Measurements from ENCODE around the gene ATP1A1.

- TF ChIP-seq, protein P1, sequence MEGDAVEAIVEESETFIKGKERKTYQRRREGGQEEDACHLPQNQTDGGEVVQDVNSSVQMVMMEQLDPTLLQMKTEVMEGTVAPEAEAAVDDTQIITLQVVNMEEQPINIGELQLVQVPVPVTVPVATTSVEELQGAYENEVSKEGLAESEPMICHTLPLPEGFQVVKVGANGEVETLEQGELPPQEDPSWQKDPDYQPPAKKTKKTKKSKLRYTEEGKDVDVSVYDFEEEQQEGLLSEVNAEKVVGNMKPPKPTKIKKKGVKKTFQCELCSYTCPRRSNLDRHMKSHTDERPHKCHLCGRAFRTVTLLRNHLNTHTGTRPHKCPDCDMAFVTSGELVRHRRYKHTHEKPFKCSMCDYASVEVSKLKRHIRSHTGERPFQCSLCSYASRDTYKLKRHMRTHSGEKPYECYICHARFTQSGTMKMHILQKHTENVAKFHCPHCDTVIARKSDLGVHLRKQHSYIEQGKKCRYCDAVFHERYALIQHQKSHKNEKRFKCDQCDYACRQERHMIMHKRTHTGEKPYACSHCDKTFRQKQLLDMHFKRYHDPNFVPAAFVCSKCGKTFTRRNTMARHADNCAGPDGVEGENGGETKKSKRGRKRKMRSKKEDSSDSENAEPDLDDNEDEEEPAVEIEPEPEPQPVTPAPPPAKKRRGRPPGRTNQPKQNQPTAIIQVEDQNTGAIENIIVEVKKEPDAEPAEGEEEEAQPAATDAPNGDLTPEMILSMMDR (IDR thresholded peaks at IDR 0.05): no peak
- TF ChIP-seq POLR2A (IDR thresholded peaks at IDR 0.05) (no peak), POLR2AphosphoS5 (IDR thresholded peaks at IDR 0.05) (no peak), EP300 (IDR thresholded peaks at IDR 0.05) (no peak)
Measured at GRCh38 chr1:116425987-116426386, 52.9 kb downstream of the ATP1A1 start.

Data from suprapubic skin (tissue), 4 donors.